ENCODE data around the gene PCNX1.
"Not testable (repeated sequence)": the region's sequence is repeated elsewhere in the genome, so short reads cannot be mapped to it uniquely, and the experiment has no call there.

PCNX1 gene

GRCh38 chr14:71133296-71133695 lies 226.0 kb downstream of the PCNX1 start:
- DNase-seq = no peak

GRCh38 chr14:71135496-71135895 lies 228.2 kb downstream of the PCNX1 start:
- DNase-seq = no peak

GRCh38 chr14:71135911-71136310 lies 228.7 kb downstream of the PCNX1 start:
- DNase-seq = no peak

GRCh38 chr14:71136386-71137060 lies 229.3 kb downstream of the PCNX1 start:
- DNase-seq = no peak

GRCh38 chr14:71137536-71138447 lies 230.5 kb downstream of the PCNX1 start:
- DNase-seq = no peak

GRCh38 chr14:71138448-71139293 lies 231.4 kb downstream of the PCNX1 start:
- peak; percentile 58 for DNase-seq

- no peak for DNase-seq
Observed at GRCh38 chr14:71139294-71139946, 232.2 kb downstream of the PCNX1 start.

- no peak for DNase-seq
Observed at GRCh38 chr14:71140157-71140556, 232.9 kb downstream of the PCNX1 start.

- DNase-seq = no peak
Observed at GRCh38 chr14:71141701-71142374, 234.6 kb downstream of the PCNX1 start.

- no peak for DNase-seq
Observed at GRCh38 chr14:71142375-71143038, 235.2 kb downstream of the PCNX1 start.

- DNase-seq = no peak
Observed at GRCh38 chr14:71143381-71144290, 236.4 kb downstream of the PCNX1 start.

GRCh38 chr14:71147335-71147734 lies 240.1 kb downstream of the PCNX1 start:
- DNase-seq = not testable (repeated sequence)

- no peak for DNase-seq
Observed at GRCh38 chr14:71148627-71149026, 241.4 kb downstream of the PCNX1 start.

GRCh38 chr14:71150737-71151136 lies 243.5 kb downstream of the PCNX1 start:
- no peak for DNase-seq

GRCh38 chr14:71155743-71156142 lies 248.5 kb downstream of the PCNX1 start:
- no peak for DNase-seq

GRCh38 chr14:71163050-71163841 lies 256.0 kb downstream of the PCNX1 start:
- DNase-seq = no peak

GRCh38 chr14:71163842-71164629 lies 256.8 kb downstream of the PCNX1 start:
- no peak for DNase-seq
